ENCODE data around the gene KIAA1217.

- TF ChIP-seq CTCF (IDR thresholded peaks at IDR 0.05), result no peak
- TF ChIP-seq POLR2A (IDR thresholded peaks at IDR 0.05), result no peak
Measured at GRCh38 chr10:24480447-24480846, 271.5 kb downstream of the KIAA1217 start.

Data from thyroid gland (tissue), 4 donors.